NCI-H226 (cell line): ENCODE data around the gene CTAG1A.
"Not testable (repeated sequence)": the region's sequence is repeated elsewhere in the genome, so short reads cannot be mapped to it uniquely, and the experiment has no call there.

ENCODE experiments used
- DNase-seq: peaks from one replicate; pipeline ENCODE4 v3.0.0-alpha.2; 2015

Gene CTAG1A

GRCh38 chrX:154620767-154621414 is 36.0 kb downstream of the CTAG1A start:
- not testable (repeated sequence) for DNase-seq

- not testable (repeated sequence) for DNase-seq
Measured at GRCh38 chrX:154628960-154629359, 44.0 kb downstream of the CTAG1A start.

- not testable (repeated sequence) for DNase-seq
Measured at GRCh38 chrX:154630949-154631348, 46.0 kb downstream of the CTAG1A start.

- not testable (repeated sequence) for DNase-seq
Measured at GRCh38 chrX:154633661-154634060, 48.7 kb downstream of the CTAG1A start.
